ACC112 (cell line): Measurements from ENCODE around the gene MYO3B.
A peak's percentile ranks its signal among the peaks of the same experiment; 100 is the strongest.
"Not testable (repeated sequence)": the region's sequence is repeated elsewhere in the genome, so short reads cannot be mapped to it uniquely, and the experiment has no call there.

ENCODE experiments used
- H2AFZ ChIP-seq: fragments of 200-600 bp; sonication (generic); one replicate; pipeline ENCODE4 v1.6.0; 2017; ENCODE audit warnings: antibody characterized with exemption, low read length; ENCODE audit not compliant: unreplicated experiment
- H3K27ac ChIP-seq: fragments of 200-600 bp; sonication (generic); 2 replicates; pipeline ENCODE4 v1.5.1; 2014; ENCODE audit warnings: low read depth, mild to moderate bottlenecking, antibody characterized with exemption, low read length, moderate library complexity
- H3K27me3 ChIP-seq: fragments of 200-600 bp; sonication (generic); 2 replicates; pipeline ENCODE4 v1.6.1; 2014; ENCODE audit warnings: mild to moderate bottlenecking, antibody characterized with exemption, low read length, moderate library complexity, mixed read lengths; ENCODE audit not compliant: insufficient read depth
- H3K36me3 ChIP-seq: fragments of 200-600 bp; sonication (generic); 2 replicates; pipeline ENCODE4 v1.6.1; 2016; ENCODE audit warnings: mild to moderate bottlenecking, antibody characterized with exemption, low read length, moderate library complexity, mixed read lengths; ENCODE audit not compliant: insufficient read depth
- H3K4me1 ChIP-seq: fragments of 200-600 bp; sonication (generic); one replicate; pipeline ENCODE4 v1.6.1; 2016; ENCODE audit warnings: low read length, mixed read lengths; ENCODE audit not compliant: insufficient read depth, unreplicated experiment, control insufficient read depth
- H3K4me3 ChIP-seq: fragments of 200-600 bp; sonication (generic); 2 replicates; pipeline ENCODE4 v1.5.1; 2014; ENCODE audit warnings: mild to moderate bottlenecking, low read depth, low read length
- H3K79me2 ChIP-seq: fragments of 200-600 bp; sonication (generic); one replicate; pipeline ENCODE4 v1.6.0; 2016; ENCODE audit warnings: low read length; ENCODE audit not compliant: control insufficient read depth, unreplicated experiment, insufficient read depth

Gene MYO3B

DNA sequence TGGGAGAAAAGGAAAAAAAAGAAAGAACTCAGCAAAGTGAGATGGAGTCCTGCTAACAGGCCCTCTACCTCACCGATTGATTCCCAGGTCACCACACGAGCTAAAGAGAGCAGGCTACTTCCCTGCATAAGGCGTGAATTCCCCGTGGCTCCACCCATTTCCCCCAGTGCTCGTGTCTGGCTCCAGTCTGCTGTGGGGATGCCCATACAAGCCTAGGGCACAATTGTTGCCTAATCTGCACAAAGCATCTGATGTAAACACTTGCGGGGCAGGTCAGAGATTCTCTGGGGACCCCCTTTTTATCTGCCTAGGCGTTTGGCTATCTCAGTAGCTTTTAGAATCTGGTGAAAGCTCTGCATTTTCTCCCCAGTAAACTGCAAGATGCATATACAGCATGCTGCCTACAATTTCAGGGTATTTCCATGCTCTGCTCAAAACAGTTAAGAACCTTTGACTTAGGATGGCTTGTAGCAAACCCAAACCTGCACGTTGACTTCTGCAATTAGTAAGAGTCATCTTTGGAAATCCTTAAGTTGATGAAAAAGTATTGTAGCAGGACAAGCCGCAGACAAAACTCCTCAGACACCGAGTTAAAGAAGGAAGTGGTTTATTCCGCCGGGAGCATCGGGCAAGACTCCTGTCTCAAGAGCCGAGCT lies 34.8 kb downstream of the MYO3B start:
- no peak overlapping the region for H3K4me3 ChIP-seq
- peak overlapping the region; percentile 84 for H2AFZ ChIP-seq
- no peaks in the 10 kb centered on the region for H3K79me2 ChIP-seq
- peaks cover 2% of the 10 kb centered on the region; the same call in 1 of the 2 replicates for H3K36me3 ChIP-seq
- no peaks in the 10 kb centered on the region for H3K27me3 ChIP-seq
- H3K27ac ChIP-seq, result no peak overlapping the region
- H3K4me1 ChIP-seq, result no peaks in the 10 kb centered on the region

DNA sequence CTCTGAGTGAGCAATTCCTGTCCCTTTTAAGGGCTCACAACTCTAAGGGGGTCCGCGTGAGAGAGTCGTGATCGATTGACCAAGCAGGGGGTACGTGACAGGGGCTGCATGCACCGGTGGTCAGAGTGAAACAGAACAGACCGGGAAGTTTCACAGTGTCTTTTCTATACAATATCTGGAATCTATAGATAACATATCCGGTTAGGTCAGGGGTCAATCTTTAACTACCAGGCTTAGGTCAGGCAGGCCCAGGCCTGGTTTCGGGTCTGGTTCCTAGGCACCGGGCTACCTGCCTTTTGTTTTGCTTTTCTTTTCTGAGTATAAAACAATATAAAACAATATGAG lies 35.3 kb downstream of the MYO3B start:
- not testable (repeated sequence) for H3K79me2 ChIP-seq, H3K36me3 ChIP-seq, H3K27me3 ChIP-seq, H3K4me3 ChIP-seq, H3K27ac ChIP-seq, H3K4me1 ChIP-seq
- peak overlapping the region; percentile 84 for H2AFZ ChIP-seq

DNA sequence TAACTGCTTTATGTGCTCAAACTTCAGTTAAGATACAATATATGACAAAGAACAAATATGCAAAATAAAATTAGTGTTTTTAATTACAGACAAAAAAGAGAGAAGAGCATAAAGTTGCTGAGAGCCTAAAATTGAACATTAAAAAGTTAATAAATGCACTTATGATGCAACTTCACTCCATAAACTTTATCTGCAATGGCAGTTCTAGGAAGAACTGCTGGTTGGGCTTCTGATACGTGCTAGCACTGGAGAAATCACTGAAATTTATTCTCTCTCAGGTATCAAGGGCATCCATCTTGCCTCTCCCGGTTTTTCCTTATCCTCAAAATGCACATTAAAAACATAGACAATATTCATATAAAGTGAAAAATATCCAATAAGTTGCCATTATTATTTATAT lies 35.7 kb downstream of the MYO3B start:
- no peak overlapping the region for H3K4me3 ChIP-seq
- peaks cover 2% of the 10 kb centered on the region; the same call in 1 of the 2 replicates for H3K36me3 ChIP-seq
- H3K27me3 ChIP-seq, result no peaks in the 10 kb centered on the region
- no peak overlapping the region for H3K27ac ChIP-seq
- H2AFZ ChIP-seq, result no peak overlapping the region
- no peaks in the 10 kb centered on the region for H3K79me2 ChIP-seq
- no peaks in the 10 kb centered on the region for H3K4me1 ChIP-seq

DNA sequence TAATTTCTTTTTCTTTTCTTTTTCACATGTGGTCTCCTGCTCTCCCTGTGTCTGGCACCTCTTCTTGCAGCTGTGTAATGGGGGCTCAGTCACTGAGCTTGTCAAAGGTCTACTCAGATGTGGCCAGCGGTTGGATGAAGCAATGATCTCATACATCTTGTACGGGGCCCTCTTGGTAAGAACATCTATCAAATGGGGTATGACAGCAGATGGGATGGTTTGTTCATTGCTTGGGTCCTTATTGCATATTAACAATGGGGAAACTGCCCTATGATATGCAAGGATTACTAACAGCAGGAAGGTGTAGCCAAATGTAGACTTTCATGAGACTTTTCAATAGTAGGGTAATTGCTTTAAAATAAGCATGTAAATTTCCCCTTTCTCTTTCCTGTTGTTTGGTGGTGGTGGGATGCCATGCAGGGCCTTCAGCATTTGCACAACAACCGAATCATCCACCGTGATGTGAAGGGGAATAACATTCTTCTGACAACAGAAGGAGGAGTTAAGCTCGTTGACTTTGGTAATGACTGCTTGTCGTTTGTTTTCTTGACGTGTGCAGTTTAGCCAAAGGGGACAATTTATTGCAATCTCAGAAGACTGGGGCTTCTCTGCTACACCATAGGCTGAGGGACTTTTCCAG lies 36.5 kb downstream of the MYO3B start:
- H2AFZ ChIP-seq, result no peak overlapping the region
- H3K79me2 ChIP-seq, result no peaks in the 10 kb centered on the region
- H3K27ac ChIP-seq, result no peak overlapping the region
- H3K4me3 ChIP-seq, result no peak overlapping the region
- H3K27me3 ChIP-seq, result no peaks in the 10 kb centered on the region
- peaks cover 2% of the 10 kb centered on the region; the same call in 1 of the 2 replicates for H3K36me3 ChIP-seq
- no peaks in the 10 kb centered on the region for H3K4me1 ChIP-seq

DNA sequence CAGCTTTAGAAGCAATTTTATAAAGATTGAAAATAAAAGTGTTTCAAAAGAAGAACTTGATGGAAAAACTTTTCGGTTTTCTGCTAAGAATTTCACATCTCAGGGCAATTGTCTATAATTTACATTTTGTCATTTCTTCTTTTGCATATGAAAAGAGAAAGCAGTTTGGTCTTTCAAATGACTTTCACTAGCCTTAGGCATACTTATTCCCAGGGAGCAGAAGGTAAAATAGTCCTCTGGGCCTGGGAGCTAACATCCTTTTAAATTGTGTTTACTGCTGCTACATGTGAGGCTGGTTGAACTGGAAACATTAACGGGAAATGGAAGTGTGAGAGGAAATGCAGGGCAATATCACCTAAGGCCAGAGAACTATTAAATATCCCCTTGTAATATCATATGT lies 37.1 kb downstream of the MYO3B start:
- Histone ChIP-seq H3K4me3 (no peak overlapping the region), H2AFZ (no peak overlapping the region), H3K27ac (no peak overlapping the region), H3K36me3 (peaks cover 2% of the 10 kb centered on the region; the same call in 1 of the 2 replicates), H3K27me3 (no peaks in the 10 kb centered on the region), H3K4me1 (no peaks in the 10 kb centered on the region), H3K79me2 (no peaks in the 10 kb centered on the region)

DNA sequence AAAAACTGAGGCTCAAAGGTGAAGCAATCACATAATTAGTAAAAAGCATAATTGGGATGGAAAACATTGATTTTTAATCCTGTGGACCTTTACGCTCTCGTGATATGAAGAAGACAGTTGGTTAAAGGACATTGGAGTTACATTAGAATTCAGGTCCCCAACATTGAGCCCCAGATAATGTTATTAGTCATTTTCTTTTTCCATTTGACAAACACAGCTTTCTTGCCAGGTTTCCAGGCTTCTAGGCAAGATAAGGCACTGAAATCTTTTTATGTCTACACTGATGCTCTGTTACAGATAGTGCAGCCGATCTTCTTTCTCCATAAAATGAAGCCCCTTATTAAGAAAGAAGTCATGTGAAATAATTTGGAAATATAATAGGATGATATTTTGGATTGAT lies 38.5 kb downstream of the MYO3B start:
- Histone ChIP-seq H3K27ac (no peak overlapping the region), H3K27me3 (no peaks in the 10 kb centered on the region), H2AFZ (no peak overlapping the region), H3K4me1 (no peaks in the 10 kb centered on the region), H3K79me2 (no peaks in the 10 kb centered on the region), H3K36me3 (peaks cover under 1% of the 10 kb centered on the region; the same call in 1 of the 2 replicates), H3K4me3 (no peak overlapping the region)

DNA sequence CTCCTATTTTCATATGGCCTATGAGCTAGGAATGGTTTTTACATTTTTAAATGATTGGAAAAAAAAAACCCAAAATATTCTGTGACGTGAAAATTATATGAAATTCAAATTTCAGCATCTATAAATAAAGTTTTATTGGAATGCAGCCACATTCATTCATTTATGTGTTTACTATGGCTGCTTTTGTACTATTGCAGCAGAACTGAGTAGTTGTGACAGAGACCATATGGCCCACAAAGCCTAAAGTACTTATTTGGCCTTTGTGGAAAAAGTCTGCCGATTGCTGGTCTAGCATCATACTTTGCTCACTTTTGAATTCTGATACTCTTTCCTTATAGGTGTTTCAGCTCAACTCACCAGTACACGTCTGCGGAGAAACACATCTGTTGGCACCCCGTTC lies 39.0 kb downstream of the MYO3B start:
- Histone ChIP-seq H3K79me2 (no peaks in the 10 kb centered on the region), H3K36me3 (no peaks in the 10 kb centered on the region), H3K4me3 (no peak overlapping the region), H3K4me1 (no peaks in the 10 kb centered on the region), H2AFZ (no peak overlapping the region), H3K27me3 (no peaks in the 10 kb centered on the region), H3K27ac (no peak overlapping the region)

DNA sequence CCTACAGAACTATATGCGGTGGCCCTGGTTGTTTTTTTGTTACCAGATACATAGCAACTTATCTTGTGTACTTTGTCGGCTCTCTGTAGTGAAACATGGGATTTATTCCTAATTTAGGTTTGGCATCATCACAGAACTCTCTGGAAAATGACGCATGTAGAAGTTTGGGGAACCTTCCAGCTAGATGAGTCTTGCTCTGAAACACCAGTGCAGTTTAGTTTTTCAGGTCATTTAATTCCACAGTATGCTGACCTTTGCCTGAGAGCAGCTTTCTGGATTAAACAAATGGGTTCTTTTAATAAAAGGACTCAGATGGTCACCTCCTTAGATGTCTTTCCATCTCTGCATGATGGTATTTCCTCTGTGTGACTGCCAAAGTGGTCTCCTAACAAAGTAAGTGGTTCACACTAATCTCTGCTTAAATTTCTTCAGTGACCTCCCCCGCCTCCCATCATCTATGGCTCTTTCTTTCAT lies 39.9 kb downstream of the MYO3B start:
- Histone ChIP-seq H2AFZ (no peak overlapping the region), H3K36me3 (no peaks in the 10 kb centered on the region), H3K4me1 (no peaks in the 10 kb centered on the region), H3K79me2 (no peaks in the 10 kb centered on the region), H3K27ac (no peak overlapping the region), H3K4me3 (no peak overlapping the region), H3K27me3 (no peaks in the 10 kb centered on the region)

DNA sequence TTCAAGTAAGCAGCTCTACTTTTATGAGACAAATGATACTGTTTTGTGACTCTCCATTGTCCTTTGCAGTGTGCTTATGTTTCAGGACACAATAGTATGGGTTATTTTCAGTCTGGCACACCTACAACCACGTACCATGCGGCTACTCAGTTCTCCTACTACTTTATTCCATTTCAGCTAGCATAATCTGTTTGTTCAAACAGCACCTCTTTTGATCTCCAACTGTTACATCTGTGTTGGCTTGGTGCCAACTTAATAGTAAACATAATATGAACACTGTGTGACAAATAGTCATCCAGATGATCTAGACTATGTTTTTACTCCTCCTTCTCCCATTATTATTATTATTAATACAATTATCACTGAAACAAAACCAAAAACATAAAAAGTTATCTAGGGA lies 40.5 kb downstream of the MYO3B start:
- Histone ChIP-seq H3K36me3 (no peaks in the 10 kb centered on the region), H3K27me3 (no peaks in the 10 kb centered on the region), H3K27ac (no peak overlapping the region), H3K79me2 (no peaks in the 10 kb centered on the region), H3K4me1 (no peaks in the 10 kb centered on the region), H3K4me3 (no peak overlapping the region), H2AFZ (no peak overlapping the region)

DNA sequence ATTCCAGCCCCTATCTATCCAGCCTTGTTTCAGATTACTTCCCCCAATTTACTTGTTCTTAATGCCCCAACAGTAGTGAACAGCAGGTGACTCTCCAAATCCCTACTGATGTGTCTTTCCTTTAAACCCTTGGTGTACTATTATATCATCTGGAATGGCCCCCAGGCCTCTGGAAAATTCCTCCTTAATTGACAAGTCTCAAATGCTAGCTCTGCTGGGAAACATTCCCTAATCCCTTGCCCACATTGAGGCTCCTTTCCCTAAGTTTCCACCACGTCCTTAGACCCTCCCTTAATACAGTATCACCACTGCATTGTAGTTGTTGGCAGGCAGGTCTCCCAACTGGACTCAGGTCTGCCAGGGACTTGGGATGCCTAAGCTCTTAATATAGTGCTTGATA lies 41.0 kb downstream of the MYO3B start:
- H3K27me3 ChIP-seq, result no peaks in the 10 kb centered on the region
- no peaks in the 10 kb centered on the region for H3K4me1 ChIP-seq
- no peak overlapping the region for H2AFZ ChIP-seq
- no peaks in the 10 kb centered on the region for H3K79me2 ChIP-seq
- H3K36me3 ChIP-seq, result no peaks in the 10 kb centered on the region
- H3K27ac ChIP-seq, result no peak overlapping the region
- H3K4me3 ChIP-seq, result no peak overlapping the region
